Keratinocyte (primary cell): ENCODE results near the gene AGPAT2. TPM values are rescaled to one million over a fixed set of nuclear protein-coding genes. Genes with fewer than 3 reads are reported as not detected.

Source experiments
- DNase-seq: peaks from one replicate; pipeline ENCODE4 v3.0.0-alpha.2; 2011; ENCODE audit warnings: low read depth, missing footprints, low spot score
- FAIRE-seq: peaks from 2 replicates; lab custom pipeline; 2011; peaks lifted over from hg19 to GRCh38; lab: Jason Lieb, UNC
- H2AFZ ChIP-seq: 2 replicates; pipeline ENCODE4 v1.6.0; 2012; ENCODE audit warnings: low read length, control low read depth, inconsistent platforms; ENCODE audit not compliant: control insufficient read depth
- H3K27ac ChIP-seq: 2 replicates; pipeline ENCODE4 v1.5.1; 2011; ENCODE audit warnings: low read length; ENCODE audit not compliant: control insufficient read depth, insufficient read depth
- H3K27me3 ChIP-seq: 3 replicates; pipeline ENCODE4 v1.6.0; 2011; ENCODE audit warnings: low read length; ENCODE audit not compliant: control insufficient read depth, insufficient read depth; ENCODE audit errors: extremely low read depth
- H3K36me3 ChIP-seq, 2 experiments: 2 replicates in 1 of 2; 3 replicates in 1 of 2; pipeline ENCODE4 v1.5.1; 2011; ENCODE audit warnings: low read length in 2 of 2, mild to moderate bottlenecking in 1 of 2; ENCODE audit not compliant: control insufficient read depth in 2 of 2, insufficient read depth in 2 of 2; ENCODE audit errors: extremely low read depth in 1 of 2
- H3K4me1 ChIP-seq: 3 replicates; pipeline ENCODE4 v1.5.1; 2011; ENCODE audit warnings: low read length; ENCODE audit not compliant: control insufficient read depth, insufficient read depth; ENCODE audit errors: extremely low read depth
- H3K4me2 ChIP-seq: 3 replicates; pipeline ENCODE4 v1.6.0; 2011; ENCODE audit warnings: low read depth, low read length; ENCODE audit not compliant: control insufficient read depth, insufficient read depth; ENCODE audit errors: extremely low read depth
- H3K4me3 ChIP-seq, 3 experiments: fragments of 200-600 bp in 1 of 3; sonication (generic) in 1 of 3; 2 replicates in 2 of 3; 3 replicates in 1 of 3; pipeline ENCODE4 v1.5.1; 2011 to 2016; ENCODE audit warnings: low read length in 3 of 3, mild to moderate bottlenecking in 3 of 3, control low read depth in 2 of 3, inconsistent platforms in 1 of 3, low read depth in 1 of 3, mixed read lengths in 1 of 3, mixed run types in 1 of 3, moderate library complexity in 1 of 3; ENCODE audit not compliant: control insufficient read depth in 2 of 3, insufficient read depth in 2 of 3; ENCODE audit errors: extremely low read depth in 1 of 3
- H3K79me2 ChIP-seq: 2 replicates; pipeline ENCODE4 v1.6.0; 2012; ENCODE audit warnings: low read length; ENCODE audit not compliant: control insufficient read depth, insufficient read depth
- H3K9ac ChIP-seq: 3 replicates; pipeline ENCODE4 v1.6.0; 2011; ENCODE audit warnings: low read length; ENCODE audit not compliant: control insufficient read depth, insufficient read depth; ENCODE audit errors: extremely low read depth
- H3K9me1 ChIP-seq: 3 replicates; pipeline ENCODE4 v1.6.0; 2011; ENCODE audit warnings: low read length; ENCODE audit not compliant: control insufficient read depth, insufficient read depth; ENCODE audit errors: extremely low read depth
- H3K9me3 ChIP-seq: 2 replicates; pipeline ENCODE4 v1.5.1; 2012; ENCODE audit warnings: low read depth, low read length; ENCODE audit not compliant: control insufficient read depth
- H4K20me1 ChIP-seq: 3 replicates; pipeline ENCODE4 v1.6.0; 2011; ENCODE audit warnings: low read length; ENCODE audit not compliant: control insufficient read depth, insufficient read depth; ENCODE audit errors: extremely low read depth
- EZH2 ChIP-seq: IDR thresholded peaks from one replicate; pipeline ENCODE4 v1.6.1; 2012; ENCODE audit warnings: inconsistent platforms, mild to moderate bottlenecking, low read length, moderate library complexity
- dilution Hi-C: fragments of 300-500 bp; cut with MboI; formaldehyde crosslinking; loops from one replicate; pipeline ENCODE4 v1.7.0; 2020; ENCODE audit warnings: low sequenced_read_pairs; ENCODE audit not compliant: extremely low pct_ligation_motif_present
- polyA plus RNA-seq, 5 experiments: library from polyadenylated mRNA; depleted of rRNA in 3 of 5; stranded (reverse) in 3 of 5; stranded (forward) in 1 of 5; unstranded in 1 of 5; fragments of >200 nt; gene quantifications; 1 replicate in 1 of 5; 2 replicates in 3 of 5; 3 replicates in 1 of 5; pipeline versions ENCODE4 v1.2.1 to v1.2.3, GENCODE V29; 2011 to 2012; ENCODE audit warnings: missing spikeins in 2 of 5, low read depth in 1 of 5, low replicate concordance in 1 of 5
- TF ChIP-seq, protein P1 (sequence below), 3 experiments: IDR thresholded peaks in 1 of 3; conservative IDR thresholded peaks in 1 of 3; optimal IDR thresholded peaks in 1 of 3; 2 replicates in 2 of 3; 3 replicates in 1 of 3; pipeline versions ENCODE3 to v1.5.1; 2011; ENCODE audit warnings: low read length in 3 of 3, mild to moderate bottlenecking in 3 of 3, moderate library complexity in 2 of 3, control low read depth in 1 of 3, inconsistent platforms in 1 of 3; ENCODE audit not compliant: insufficient read depth in 2 of 3; ENCODE audit errors: extremely low read depth in 1 of 3

Gene AGPAT2
- polyA plus RNA-seq, 1 donor (not counting 4 experiments of a cell fraction or from before 2014, with no cell fraction given), result 26.5 TPM

DNA sequence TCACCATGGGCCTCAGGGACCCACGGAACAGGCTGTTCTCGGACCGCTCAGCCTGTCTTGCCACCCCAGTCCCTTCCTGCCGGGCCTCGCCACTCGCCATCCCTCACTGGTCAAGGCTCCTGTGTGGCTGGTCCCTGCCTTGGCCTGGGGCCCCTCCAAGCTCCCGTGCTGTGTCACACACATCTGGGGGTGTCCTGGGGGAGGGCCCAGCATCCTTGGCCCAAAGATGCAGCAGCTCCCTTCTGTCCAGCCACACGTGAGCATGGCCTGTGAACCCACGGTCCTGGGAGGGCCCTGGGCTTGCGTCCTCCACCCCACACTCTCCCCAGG lies 25.0 kb downstream of the AGPAT2 start:
- no peaks in the 10 kb centered on the region for H3K79me2 ChIP-seq
- H4K20me1 ChIP-seq, result no peaks in the 10 kb centered on the region
- H3K36me3 ChIP-seq, result no peaks in the 10 kb centered on the region
- dilution Hi-C loops, result no loop called here
- H3K9me3 ChIP-seq, result no peaks in the 10 kb centered on the region
- TF ChIP-seq EZH2, result no peak
- TF ChIP-seq, protein P1, sequence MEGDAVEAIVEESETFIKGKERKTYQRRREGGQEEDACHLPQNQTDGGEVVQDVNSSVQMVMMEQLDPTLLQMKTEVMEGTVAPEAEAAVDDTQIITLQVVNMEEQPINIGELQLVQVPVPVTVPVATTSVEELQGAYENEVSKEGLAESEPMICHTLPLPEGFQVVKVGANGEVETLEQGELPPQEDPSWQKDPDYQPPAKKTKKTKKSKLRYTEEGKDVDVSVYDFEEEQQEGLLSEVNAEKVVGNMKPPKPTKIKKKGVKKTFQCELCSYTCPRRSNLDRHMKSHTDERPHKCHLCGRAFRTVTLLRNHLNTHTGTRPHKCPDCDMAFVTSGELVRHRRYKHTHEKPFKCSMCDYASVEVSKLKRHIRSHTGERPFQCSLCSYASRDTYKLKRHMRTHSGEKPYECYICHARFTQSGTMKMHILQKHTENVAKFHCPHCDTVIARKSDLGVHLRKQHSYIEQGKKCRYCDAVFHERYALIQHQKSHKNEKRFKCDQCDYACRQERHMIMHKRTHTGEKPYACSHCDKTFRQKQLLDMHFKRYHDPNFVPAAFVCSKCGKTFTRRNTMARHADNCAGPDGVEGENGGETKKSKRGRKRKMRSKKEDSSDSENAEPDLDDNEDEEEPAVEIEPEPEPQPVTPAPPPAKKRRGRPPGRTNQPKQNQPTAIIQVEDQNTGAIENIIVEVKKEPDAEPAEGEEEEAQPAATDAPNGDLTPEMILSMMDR (optimal IDR thresholded peaks at IDR 0.05 in 1 of 3, IDR thresholded peaks at IDR 0.05 in 1 of 3, conservative IDR thresholded peaks at IDR 0.05 in 1 of 3; ENCODE audit: extremely low read depth in 1 of 3, insufficient read depth in 2 of 3, low read length in 3 of 3), result no peak
- no peak overlapping the region for H3K9ac ChIP-seq
- no peak for DNase-seq
- no peak overlapping the region for H3K4me2 ChIP-seq
- H3K9me1 ChIP-seq, result no peaks in the 10 kb centered on the region
- no peaks in the 10 kb centered on the region for H3K4me1 ChIP-seq
- no peak for FAIRE-seq
- no peak overlapping the region for H3K4me3 ChIP-seq
- H2AFZ ChIP-seq, result no peak overlapping the region
- H3K27ac ChIP-seq, result no peak overlapping the region
- H3K27me3 ChIP-seq, result peaks cover 47% of the 10 kb centered on the region

DNA sequence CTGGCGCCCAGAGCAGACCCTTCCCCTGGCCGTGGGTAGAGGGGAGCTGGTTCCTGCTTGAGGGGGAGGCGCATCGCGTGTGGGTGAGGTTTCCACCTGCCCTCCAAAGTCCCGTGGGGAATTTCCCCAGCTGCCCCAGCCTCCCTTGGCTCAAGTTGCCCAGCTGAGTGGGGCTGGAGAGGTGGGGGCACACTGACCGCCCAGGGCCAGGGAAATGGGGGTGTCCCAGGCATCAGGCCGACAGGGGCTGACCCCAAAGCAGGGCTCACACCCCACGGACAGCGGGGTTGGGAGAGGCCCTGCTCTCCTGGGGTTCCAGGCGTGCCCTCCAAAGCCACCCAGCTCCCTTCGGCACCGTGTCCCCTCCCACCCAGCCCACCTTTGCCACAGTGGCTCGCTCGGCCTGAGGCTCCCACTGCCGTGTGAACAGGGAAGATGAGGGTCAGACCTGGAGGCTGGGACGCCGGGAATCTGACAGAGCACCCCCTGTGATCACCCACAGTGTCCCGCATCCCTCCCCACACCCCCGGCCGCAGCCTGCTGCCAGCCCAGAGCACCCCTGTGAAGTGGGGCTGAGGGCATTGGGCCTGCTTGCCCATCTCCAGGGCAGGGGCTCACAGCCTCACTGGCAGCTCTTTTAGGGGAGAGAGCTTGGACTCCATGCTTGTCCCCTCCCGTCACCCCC lies 25.5 kb downstream of the AGPAT2 start:
- dilution Hi-C loops, result no loop called here
- peaks cover 42% of the 10 kb centered on the region for H3K27me3 ChIP-seq
- H3K27ac ChIP-seq, result no peak overlapping the region

More for the DNA sequence above, 25.5 kb downstream of the AGPAT2 start:
- Histone ChIP-seq H3K9me1 (no peaks in the 10 kb centered on the region), H4K20me1 (no peaks in the 10 kb centered on the region), H3K9ac (no peak overlapping the region), H3K79me2 (no peaks in the 10 kb centered on the region), H3K4me1 (no peaks in the 10 kb centered on the region), H3K36me3 (no peaks in the 10 kb centered on the region), H2AFZ (no peak overlapping the region), H3K4me2 (no peak overlapping the region), H3K9me3 (no peaks in the 10 kb centered on the region), H3K4me3 (no peak overlapping the region)
- TF ChIP-seq EZH2, result no peak
- TF ChIP-seq, protein P1 (optimal IDR thresholded peaks at IDR 0.05 in 1 of 3, IDR thresholded peaks at IDR 0.05 in 1 of 3, conservative IDR thresholded peaks at IDR 0.05 in 1 of 3; ENCODE audit: extremely low read depth in 1 of 3, insufficient read depth in 2 of 3, low read length in 3 of 3), result no peak
- DNase-seq, result no peak
- FAIRE-seq, result no peak
